Caco-2 (cell line): ENCODE data around the gene RAB22A. TPM values are rescaled to one million over a fixed set of nuclear protein-coding genes. Genes with fewer than 3 reads are reported as not detected.

ENCODE experiments used
- BruUV-seq: library from RNA; stranded (reverse); fragments of 400-500 nt; replicated peaks from 2 replicates; lab custom pipeline; 2021; lab: Mats Ljungman, UMichigan
- CTCF ChIA-PET: fragments of 300-600 bp; sonication (Branson Sonifier 250); formaldehyde crosslinking; loops from one replicate; lab custom pipeline; 2022; ENCODE audit warnings: antibody characterized with exemption; lab: Charles Lee
- POLR2A ChIA-PET: fragments of 300-600 bp; sonication (Branson Sonifier 250); formaldehyde crosslinking; loops from one replicate; lab custom pipeline; 2022; ENCODE audit warnings: antibody characterized with exemption; lab: Charles Lee
- DNase-seq, 2 experiments: peaks; one replicate each; pipeline versions ENCODE4 v3.0.0 to v3.0.0-alpha.2; 2020 to 2022
- H3K27me3 ChIP-seq: replicated peaks from 2 replicates; pipeline ENCODE4 v1.6.0; 2011; ENCODE audit warnings: low read length; ENCODE audit not compliant: control insufficient read depth, insufficient read depth
- H3K36me3 ChIP-seq: 2 replicates; pipeline ENCODE4 v1.5.1; 2011; ENCODE audit warnings: low read length; ENCODE audit not compliant: control insufficient read depth, insufficient read depth
- H3K4me1 ChIP-seq: fragments of 250-450 bp; sonication (Bioruptor Pico); 2 replicates; pipeline ENCODE4 v1.5.1; 2020; ENCODE audit warnings: mild to moderate bottlenecking
- H3K4me3 ChIP-seq: 2 replicates; pipeline ENCODE4 v1.5.1; 2011; ENCODE audit warnings: low read depth, mild to moderate bottlenecking, control low read depth, low read length
- H3K9me3 ChIP-seq: fragments of 250-450 bp; sonication (Bioruptor Pico); 2 replicates; pipeline ENCODE4 v1.5.1; 2020; ENCODE audit warnings: mild to moderate bottlenecking, moderate library complexity
- H3K27ac Mint-ChIP-seq: one replicate; pipeline ENCODE4 v1.8.0; 2022; ENCODE audit warnings: mixed read lengths; ENCODE audit not compliant: unreplicated experiment
- H3K27me3 Mint-ChIP-seq: one replicate; pipeline ENCODE4 v1.8.0; 2022; ENCODE audit warnings: mixed read lengths; ENCODE audit not compliant: insufficient read depth, unreplicated experiment
- H3K36me3 Mint-ChIP-seq: one replicate; pipeline ENCODE4 v1.8.0; 2022; ENCODE audit warnings: mild to moderate bottlenecking, mixed read lengths; ENCODE audit not compliant: insufficient read depth, unreplicated experiment
- H3K4me1 Mint-ChIP-seq: one replicate; pipeline ENCODE4 v1.8.0; 2022; ENCODE audit warnings: low read depth, mixed read lengths; ENCODE audit not compliant: unreplicated experiment
- H3K4me3 Mint-ChIP-seq: one replicate; pipeline ENCODE4 v1.8.0; 2022; ENCODE audit warnings: mild to moderate bottlenecking, moderate library complexity, mixed read lengths; ENCODE audit not compliant: unreplicated experiment
- H3K9me3 Mint-ChIP-seq: one replicate; pipeline ENCODE4 v1.8.0; 2022; ENCODE audit warnings: mixed read lengths; ENCODE audit not compliant: unreplicated experiment
- intact Hi-C: fragments of 100-400 bp; cut with micrococcal nuclease; formaldehyde crosslinking; loops from one replicate; pipeline ENCODE4 v1.10.0; 2022; ENCODE audit not compliant: unreplicated experiment
- total RNA-seq: library from RNA; stranded (reverse); gene quantifications from 2 replicates; pipeline ENCODE4 v1.2.3, GENCODE V29; 2022
- TF ChIP-seq, protein P1 (sequence below), 2 experiments: fragments of 200-600 bp in 1 of 2; IDR thresholded peaks; 1 replicate in 1 of 2; 2 replicates in 1 of 2; pipeline versions ENCODE4 v1.5.1 to v1.8.0; 2011 to 2022; ENCODE audit warnings: antibody characterized with exemption in 1 of 2, control low read depth in 1 of 2, inconsistent platforms in 1 of 2, low read depth in 1 of 2, low read length in 1 of 2, mild to moderate bottlenecking in 1 of 2, moderate library complexity in 1 of 2; ENCODE audit not compliant: insufficient read depth in 1 of 2, severe bottlenecking in 1 of 2, unreplicated experiment in 1 of 2

Gene RAB22A
- total RNA-seq, 1 experiment from 2014 or later: 24.1 TPM

DNA sequence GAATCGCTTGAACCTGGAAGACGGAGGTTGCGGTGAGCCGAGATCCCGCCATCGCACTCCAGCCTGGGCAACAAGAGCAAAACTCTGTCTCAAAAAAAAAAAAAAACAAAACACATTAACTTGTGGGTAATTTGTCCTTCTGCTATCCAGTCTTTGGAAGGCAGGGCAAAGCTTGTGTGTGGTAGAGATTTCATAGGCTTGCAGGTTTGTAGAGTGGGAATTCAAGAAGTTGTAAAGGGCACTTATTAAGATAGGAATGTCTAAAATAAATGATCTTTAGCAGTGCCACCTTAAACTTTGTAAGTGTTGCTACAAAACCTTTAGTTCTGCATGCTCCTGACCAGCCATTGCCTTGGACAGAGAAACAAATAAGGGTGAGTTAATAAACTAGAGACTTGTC, 87.9 kb downstream of the RAB22A start:
- no peak for DNase-seq
- Mint-ChIP-seq H3K4me3 (no peak overlapping the region), H3K27me3 (no peaks in the 10 kb centered on the region), H3K36me3 (peaks cover 24% of the 10 kb centered on the region), H3K27ac (no peak overlapping the region), H3K9me3 (no peaks in the 10 kb centered on the region), H3K4me1 (peaks cover 26% of the 10 kb centered on the region)
- H3K36me3 ChIP-seq: no peaks in the 10 kb centered on the region
- H3K4me1 ChIP-seq: peaks cover 25% of the 10 kb centered on the region
- no peak overlapping the region for H3K4me3 ChIP-seq
- H3K9me3 ChIP-seq: no peaks in the 10 kb centered on the region
- intact Hi-C loops: no loop called here
- CTCF ChIA-PET: no interaction called here
- no TSS peak for BruUV-seq
- TF ChIP-seq, protein P1, sequence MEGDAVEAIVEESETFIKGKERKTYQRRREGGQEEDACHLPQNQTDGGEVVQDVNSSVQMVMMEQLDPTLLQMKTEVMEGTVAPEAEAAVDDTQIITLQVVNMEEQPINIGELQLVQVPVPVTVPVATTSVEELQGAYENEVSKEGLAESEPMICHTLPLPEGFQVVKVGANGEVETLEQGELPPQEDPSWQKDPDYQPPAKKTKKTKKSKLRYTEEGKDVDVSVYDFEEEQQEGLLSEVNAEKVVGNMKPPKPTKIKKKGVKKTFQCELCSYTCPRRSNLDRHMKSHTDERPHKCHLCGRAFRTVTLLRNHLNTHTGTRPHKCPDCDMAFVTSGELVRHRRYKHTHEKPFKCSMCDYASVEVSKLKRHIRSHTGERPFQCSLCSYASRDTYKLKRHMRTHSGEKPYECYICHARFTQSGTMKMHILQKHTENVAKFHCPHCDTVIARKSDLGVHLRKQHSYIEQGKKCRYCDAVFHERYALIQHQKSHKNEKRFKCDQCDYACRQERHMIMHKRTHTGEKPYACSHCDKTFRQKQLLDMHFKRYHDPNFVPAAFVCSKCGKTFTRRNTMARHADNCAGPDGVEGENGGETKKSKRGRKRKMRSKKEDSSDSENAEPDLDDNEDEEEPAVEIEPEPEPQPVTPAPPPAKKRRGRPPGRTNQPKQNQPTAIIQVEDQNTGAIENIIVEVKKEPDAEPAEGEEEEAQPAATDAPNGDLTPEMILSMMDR (IDR thresholded peaks at IDR 0.05; ENCODE audit: insufficient read depth in 1 of 2, low read depth in 1 of 2, low read length in 1 of 2, severe bottlenecking in 1 of 2, unreplicated experiment in 1 of 2): no peak
- H3K27me3 ChIP-seq: no peaks in the 10 kb centered on the region
- POLR2A ChIA-PET: no interaction called here

DNA sequence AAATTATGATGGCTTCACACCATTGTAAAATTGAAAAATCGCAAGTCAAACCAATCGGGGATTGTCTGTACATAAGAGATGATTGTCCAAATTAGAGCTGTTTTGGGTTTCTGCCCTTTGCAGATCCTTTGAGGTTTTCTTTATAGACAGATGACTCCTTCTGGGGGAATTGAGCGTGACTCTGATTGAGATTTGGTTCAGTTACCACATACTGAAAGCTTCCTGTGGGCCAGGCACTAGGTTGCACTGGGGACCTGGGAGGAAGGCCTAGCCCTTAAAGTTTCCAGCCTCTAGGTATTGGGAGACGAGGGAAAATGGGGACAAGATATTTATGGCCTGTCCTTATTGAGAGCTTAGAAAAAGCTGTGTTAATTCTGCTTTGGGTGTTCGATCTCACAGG, 88.7 kb downstream of the RAB22A start:
- H3K4me3 Mint-ChIP-seq: no peak overlapping the region
- peaks cover 19% of the 10 kb centered on the region for H3K4me1 Mint-ChIP-seq
- POLR2A ChIA-PET: interaction anchor here (0.7 kb wide), 1 partner anchor 27 kb away, joined by 10 read pairs; no protein-coding TSS in a partner anchor
- intact Hi-C loops: no loop called here
- no peak for DNase-seq
- Histone ChIP-seq H3K27me3 (no peaks in the 10 kb centered on the region), H3K9me3 (no peaks in the 10 kb centered on the region), H3K4me1 (peaks cover 23% of the 10 kb centered on the region), H3K36me3 (no peaks in the 10 kb centered on the region), H3K4me3 (no peak overlapping the region)
- H3K27me3 Mint-ChIP-seq: no peaks in the 10 kb centered on the region
- CTCF ChIA-PET: no interaction called here
- peaks cover 18% of the 10 kb centered on the region for H3K36me3 Mint-ChIP-seq
- TF ChIP-seq, protein P1 (IDR thresholded peaks at IDR 0.05; ENCODE audit: insufficient read depth in 1 of 2, low read depth in 1 of 2, low read length in 1 of 2, severe bottlenecking in 1 of 2, unreplicated experiment in 1 of 2): no peak
- H3K27ac Mint-ChIP-seq: no peak overlapping the region
- no peaks in the 10 kb centered on the region for H3K9me3 Mint-ChIP-seq
- no TSS peak for BruUV-seq

DNA sequence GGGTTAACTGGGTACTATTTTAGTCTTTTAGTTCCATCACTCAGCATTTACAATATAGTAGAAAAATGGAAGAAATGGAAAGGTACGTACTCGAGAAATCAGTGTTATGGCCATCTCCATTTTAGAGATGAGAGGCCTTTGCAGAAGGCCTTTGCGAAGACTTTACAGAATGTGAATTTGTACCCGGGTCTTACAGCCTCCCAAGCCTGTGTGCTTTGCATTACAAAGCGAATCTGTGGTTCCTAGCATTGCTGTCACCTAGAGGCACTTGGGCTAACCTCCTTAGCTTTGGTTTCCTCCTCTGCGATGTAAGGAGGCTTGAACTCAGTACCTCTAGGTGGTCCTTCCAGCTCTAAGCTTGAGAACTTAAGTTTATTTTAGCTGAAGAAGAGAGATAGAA, 90.4 kb downstream of the RAB22A start:
- CTCF ChIA-PET: no interaction called here
- H3K27me3 ChIP-seq: no peaks in the 10 kb centered on the region

More for the DNA sequence above, 90.4 kb downstream of the RAB22A start:
- no peak overlapping the region for H3K4me3 ChIP-seq
- POLR2A ChIA-PET: no interaction called here
- Mint-ChIP-seq H3K4me1 (peaks cover 7% of the 10 kb centered on the region), H3K9me3 (no peaks in the 10 kb centered on the region), H3K27me3 (no peaks in the 10 kb centered on the region), H3K4me3 (no peak overlapping the region), H3K27ac (no peak overlapping the region), H3K36me3 (peaks cover 6% of the 10 kb centered on the region)
- H3K9me3 ChIP-seq: no peaks in the 10 kb centered on the region
- BruUV-seq: no TSS peak
- intact Hi-C loops: no loop called here
- peaks cover 16% of the 10 kb centered on the region for H3K4me1 ChIP-seq
- TF ChIP-seq, protein P1 (IDR thresholded peaks at IDR 0.05; ENCODE audit: insufficient read depth in 1 of 2, low read depth in 1 of 2, low read length in 1 of 2, severe bottlenecking in 1 of 2, unreplicated experiment in 1 of 2): no peak
- no peaks in the 10 kb centered on the region for H3K36me3 ChIP-seq
- no peak for DNase-seq
